OCI-LY3 (cell line): ENCODE measurements around the gene MAP7D3.

ENCODE experiments used
- EZH2phosphoT487 ChIP-seq: fragments of 200-600 bp; shearing (Covaris generic); IDR thresholded peaks from 2 replicates; pipeline ENCODE4 v1.6.1; 2018; ENCODE audit warnings: antibody characterized with exemption, mixed run types, low read depth
- TF ChIP-seq, protein P1 (sequence below): fragments of 200-600, 300-600 bp; sonication (generic); IDR thresholded peaks from 2 replicates; pipeline ENCODE4 v1.5.1; 2014; ENCODE audit warnings: antibody characterized with exemption, low read length, low read depth

DNA sequence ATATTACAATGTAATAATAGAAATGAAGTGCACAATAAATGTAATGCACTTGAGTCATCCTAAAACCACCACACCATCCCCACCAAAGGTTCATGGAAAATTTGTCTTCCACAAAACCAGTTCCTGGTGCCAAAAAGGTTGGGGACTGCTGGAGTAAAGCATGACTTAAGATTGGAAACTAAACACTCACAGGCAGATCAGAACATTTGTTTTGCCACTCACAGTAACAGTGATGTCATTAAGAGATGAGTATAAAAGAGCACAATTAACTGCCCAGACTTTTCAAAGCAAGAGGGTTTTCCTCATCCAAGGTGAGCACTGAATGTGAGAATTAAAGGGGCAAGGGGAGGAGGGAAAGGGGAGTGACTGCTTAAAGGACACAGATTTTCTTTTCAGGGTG, 35.6 kb downstream of the MAP7D3 start:
- TF ChIP-seq, protein P1, sequence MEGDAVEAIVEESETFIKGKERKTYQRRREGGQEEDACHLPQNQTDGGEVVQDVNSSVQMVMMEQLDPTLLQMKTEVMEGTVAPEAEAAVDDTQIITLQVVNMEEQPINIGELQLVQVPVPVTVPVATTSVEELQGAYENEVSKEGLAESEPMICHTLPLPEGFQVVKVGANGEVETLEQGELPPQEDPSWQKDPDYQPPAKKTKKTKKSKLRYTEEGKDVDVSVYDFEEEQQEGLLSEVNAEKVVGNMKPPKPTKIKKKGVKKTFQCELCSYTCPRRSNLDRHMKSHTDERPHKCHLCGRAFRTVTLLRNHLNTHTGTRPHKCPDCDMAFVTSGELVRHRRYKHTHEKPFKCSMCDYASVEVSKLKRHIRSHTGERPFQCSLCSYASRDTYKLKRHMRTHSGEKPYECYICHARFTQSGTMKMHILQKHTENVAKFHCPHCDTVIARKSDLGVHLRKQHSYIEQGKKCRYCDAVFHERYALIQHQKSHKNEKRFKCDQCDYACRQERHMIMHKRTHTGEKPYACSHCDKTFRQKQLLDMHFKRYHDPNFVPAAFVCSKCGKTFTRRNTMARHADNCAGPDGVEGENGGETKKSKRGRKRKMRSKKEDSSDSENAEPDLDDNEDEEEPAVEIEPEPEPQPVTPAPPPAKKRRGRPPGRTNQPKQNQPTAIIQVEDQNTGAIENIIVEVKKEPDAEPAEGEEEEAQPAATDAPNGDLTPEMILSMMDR, result no peak
- no peak for TF ChIP-seq EZH2phosphoT487
